ENCODE results near the gene ROCK2.

The ROCK2 gene

GRCh38 chr2:11228692-11229091 is 115.7 kb downstream of the ROCK2 start:
- H3K27ac ChIP-seq, result no peak overlapping the region
- TF ChIP-seq CTCF (conservative IDR thresholded peaks at IDR 0.05) (no peak), ZFX (IDR thresholded peaks at IDR 0.05) (no peak)

DNA sequence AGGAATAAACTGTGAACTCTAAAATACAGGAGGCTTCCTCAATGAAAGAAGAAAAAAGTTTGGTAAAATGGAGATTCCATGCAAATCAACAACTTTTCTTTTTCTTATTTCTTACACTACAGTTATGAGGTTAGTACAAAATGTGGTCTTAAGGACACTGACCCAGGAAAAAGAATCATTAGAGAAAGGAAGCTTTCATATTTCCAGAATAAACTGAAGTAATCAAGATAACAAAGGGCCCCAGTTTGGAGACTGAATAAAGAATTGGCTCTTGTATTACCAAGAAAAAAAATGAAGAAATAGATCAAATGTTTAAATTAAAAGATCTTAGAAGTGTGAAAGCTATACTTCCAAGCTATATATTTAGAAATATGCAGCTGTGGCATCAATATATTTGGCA is 116.8 kb downstream of the ROCK2 start:
- no peak for TF ChIP-seq CTCF (conservative IDR thresholded peaks at IDR 0.05)
- no peak for TF ChIP-seq ZFX (IDR thresholded peaks at IDR 0.05)
- H3K27ac ChIP-seq, result no peak overlapping the region

DNA sequence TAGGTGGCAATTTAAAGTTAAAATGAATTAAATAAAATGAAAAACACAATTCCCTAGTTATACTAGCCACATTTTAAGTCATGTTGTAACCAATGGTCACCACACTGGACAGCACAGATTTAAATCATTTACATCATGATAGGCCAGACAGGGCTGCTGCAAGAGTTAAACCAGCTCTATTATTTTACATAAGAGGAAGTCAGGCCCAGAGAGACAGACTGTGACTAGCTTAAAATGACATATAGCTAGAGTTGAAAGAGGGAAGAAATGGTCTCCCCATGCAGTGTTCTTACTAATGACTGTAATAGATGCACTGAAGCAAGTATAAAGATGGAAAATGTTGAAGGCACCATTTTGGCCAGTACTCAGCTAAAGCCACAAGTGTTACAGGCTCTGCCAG is 119.5 kb downstream of the ROCK2 start:
- no peak overlapping the region for H3K27ac ChIP-seq
- TF ChIP-seq CTCF (conservative IDR thresholded peaks at IDR 0.05) (no peak), ZFX (IDR thresholded peaks at IDR 0.05) (no peak)

DNA sequence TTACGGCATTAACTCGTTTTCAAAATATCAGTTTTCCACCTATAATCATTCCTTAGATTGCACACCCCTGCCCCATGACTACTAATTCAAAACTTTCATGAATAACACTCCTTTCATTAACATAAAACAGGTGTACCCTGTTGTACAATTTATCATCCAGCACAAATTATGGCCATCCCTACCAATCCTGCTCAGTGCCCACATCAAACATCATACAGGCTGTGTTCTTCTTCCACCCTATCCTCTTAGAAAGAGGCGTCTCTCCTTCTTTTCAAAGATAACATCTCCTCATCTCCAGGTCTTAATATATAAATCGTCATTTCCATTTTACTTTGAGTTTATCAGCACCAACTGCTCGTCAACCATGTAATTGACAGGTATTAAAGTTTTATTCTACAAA is 121.6 kb downstream of the ROCK2 start:
- no peak overlapping the region for H3K27ac ChIP-seq
- no peak for TF ChIP-seq CTCF (conservative IDR thresholded peaks at IDR 0.05)
- no peak for TF ChIP-seq ZFX (IDR thresholded peaks at IDR 0.05)

GRCh38 chr2:11220445-11220844 is 124.0 kb downstream of the ROCK2 start:
- no peak overlapping the region for H3K27ac ChIP-seq
- no peak for TF ChIP-seq ZFX (IDR thresholded peaks at IDR 0.05)
- TF ChIP-seq CTCF (conservative IDR thresholded peaks at IDR 0.05), result no peak

- TF ChIP-seq ZFX (IDR thresholded peaks at IDR 0.05) (no peak), CTCF (conservative IDR thresholded peaks at IDR 0.05) (no peak)
- H3K27ac ChIP-seq, result no peak overlapping the region
Measured at GRCh38 chr2:11215407-11215806, 129.0 kb downstream of the ROCK2 start.

GRCh38 chr2:11214770-11215169 is 129.7 kb downstream of the ROCK2 start:
- H3K27ac ChIP-seq, result no peak overlapping the region
- TF ChIP-seq CTCF (conservative IDR thresholded peaks at IDR 0.05) (no peak), ZFX (IDR thresholded peaks at IDR 0.05) (no peak)

Measured in C4-2B (cell line).